ENCODE results near the gene CLTA.
"Not testable (repeated sequence)": the region's sequence is repeated elsewhere in the genome, so short reads cannot be mapped to it uniquely, and the experiment has no call there.

Gene CLTA

DNA sequence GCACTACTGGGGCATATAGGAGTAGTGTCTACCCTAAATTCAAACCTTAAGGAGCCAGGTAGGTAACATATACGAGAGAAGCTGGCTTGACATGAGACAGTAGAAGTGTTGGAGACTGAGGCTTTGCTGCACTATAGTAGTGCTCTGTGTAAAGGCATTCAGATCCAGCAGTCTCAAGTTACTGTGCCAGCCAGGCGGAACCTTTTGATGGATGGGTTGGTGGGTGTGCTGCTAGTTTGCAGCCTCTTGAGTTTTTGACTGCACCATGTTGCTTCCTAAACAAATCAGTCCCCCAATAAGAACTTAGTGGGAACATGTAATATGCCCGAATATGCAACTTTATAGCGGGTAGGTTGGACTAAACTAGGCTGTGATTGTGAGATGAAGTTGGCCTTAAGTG lies 1.5 kb downstream of the CLTA start:
- DNase-seq, result no peak

DNA sequence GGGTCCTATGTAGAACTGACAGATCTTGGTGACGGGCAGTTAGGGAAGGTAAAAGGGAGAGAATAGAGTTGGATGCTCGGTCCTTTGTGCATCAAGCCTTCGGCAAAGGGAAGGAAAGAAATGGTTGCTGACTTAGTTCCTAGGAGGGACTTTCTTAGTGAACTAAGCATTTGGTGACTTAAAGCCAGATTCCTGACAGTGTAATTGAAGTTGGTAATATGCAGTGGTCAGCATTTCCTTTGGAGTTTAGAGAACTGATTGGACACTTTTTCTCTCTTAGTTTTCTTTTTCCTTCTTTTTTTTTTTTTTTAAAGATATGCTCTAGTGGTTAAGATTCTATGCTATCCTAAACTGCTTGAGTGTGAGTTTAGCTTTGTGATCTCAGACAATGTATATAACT lies 2.3 kb downstream of the CLTA start:
- DNase-seq, result no peak

DNA sequence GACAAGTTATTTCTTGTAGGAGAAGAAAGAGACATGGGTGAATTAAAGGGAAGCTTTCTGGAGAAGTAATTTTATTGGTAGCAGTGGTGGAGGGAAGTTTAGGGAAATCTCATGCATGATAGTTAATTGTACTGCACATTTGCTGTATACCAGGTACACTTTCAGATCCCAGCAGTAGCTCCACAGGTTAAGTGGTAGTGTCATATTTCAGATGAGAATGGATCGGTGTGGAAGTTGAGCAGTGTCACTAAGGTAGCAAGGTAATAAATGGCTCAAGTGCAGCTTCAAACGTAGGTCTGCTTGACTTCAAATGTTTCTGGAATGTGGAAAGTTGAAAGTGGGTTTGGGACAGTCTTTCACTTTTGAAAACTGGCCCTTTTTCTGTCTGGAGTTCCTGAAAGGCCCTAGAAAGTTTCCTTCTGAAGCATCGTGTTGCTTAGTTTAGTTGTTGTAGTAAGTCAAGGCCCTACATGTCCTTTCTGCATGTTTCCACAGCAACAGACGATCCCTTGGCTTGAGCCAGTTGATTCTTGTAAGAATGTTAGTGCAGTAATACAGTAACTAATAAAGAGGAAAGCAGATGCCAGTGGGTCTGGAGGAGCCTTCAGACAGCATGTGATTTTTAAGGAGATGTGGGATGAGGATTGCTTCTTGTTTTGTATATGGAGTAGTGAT lies 3.7 kb downstream of the CLTA start:
- DNase-seq, result peak in 1 of 3 experiments; percentile 44

DNA sequence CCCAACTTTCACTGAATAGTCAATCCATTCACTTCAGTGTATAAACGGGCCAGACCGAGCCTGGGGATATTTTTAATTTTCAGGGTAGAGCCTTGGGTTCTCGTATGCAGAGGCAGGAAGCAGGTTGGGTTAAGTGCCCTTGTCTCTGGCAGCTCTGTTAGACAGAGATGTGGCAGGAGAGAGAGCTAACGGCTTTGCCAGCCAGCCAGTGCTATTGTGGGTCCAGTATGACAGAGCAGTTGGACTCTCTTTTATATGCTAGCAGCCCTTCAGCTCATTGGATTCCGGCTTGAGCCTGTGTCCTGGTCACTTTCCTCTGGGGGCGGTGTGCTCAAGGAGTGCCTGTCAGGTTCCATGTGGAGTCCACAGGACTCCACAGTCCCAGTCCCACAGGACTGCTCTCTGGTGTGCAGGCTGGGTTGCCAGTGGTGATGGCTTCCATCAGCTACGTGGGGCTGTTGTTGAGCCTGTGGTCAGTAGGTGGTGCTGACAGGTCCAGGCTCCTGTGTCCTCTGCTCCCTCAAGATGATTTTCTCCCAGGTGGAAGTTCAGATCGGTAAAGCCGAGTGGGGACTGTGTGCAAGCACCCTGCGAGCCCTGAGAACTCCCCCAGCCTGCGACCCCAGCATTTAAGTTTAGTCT lies 14.3 kb downstream of the CLTA start:
- DNase-seq, result no peak

DNA sequence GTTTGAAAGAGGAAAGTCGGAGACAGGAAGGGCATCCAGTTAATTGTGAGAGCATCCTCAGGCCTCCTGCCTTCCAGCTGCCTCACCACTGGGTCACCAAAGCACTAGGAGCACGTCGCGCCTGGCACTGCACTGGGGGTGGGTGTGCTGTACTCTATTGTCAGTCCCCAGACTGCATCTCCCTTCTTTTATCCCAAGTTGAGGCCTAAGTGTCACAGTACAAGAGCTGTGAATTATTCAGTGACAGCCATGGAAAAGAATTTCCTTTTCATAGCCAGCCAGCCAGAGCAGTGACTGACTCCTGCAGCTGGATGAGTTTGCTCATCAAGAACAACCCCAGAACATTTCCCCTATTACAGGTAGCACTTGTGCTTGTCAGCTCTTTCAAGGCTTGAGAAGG lies 16.3 kb downstream of the CLTA start:
- no peak for DNase-seq

DNA sequence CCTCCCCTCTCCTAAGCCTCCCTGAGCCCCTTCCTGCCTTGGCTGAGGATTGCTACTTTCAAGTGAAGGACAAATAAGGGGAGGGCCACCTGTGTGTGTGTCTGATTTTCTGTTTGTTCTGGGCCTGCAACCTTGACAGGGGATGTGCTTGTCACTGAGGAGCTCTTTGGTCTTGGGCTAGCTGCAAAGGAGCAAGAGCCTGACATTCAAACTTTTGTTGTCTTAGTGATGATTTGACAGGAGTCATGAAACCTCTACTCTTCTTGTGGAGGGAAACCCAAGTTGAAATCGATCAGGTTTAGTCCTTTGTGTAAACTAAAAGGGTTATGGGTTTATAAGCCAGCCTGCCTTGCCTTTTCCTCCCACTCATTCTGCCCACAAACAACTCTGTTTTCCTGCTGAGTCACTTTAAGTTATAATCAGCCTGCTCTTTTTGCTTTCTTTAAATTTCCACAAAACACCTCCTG lies 16.9 kb downstream of the CLTA start:
- DNase-seq, result no peak

DNA sequence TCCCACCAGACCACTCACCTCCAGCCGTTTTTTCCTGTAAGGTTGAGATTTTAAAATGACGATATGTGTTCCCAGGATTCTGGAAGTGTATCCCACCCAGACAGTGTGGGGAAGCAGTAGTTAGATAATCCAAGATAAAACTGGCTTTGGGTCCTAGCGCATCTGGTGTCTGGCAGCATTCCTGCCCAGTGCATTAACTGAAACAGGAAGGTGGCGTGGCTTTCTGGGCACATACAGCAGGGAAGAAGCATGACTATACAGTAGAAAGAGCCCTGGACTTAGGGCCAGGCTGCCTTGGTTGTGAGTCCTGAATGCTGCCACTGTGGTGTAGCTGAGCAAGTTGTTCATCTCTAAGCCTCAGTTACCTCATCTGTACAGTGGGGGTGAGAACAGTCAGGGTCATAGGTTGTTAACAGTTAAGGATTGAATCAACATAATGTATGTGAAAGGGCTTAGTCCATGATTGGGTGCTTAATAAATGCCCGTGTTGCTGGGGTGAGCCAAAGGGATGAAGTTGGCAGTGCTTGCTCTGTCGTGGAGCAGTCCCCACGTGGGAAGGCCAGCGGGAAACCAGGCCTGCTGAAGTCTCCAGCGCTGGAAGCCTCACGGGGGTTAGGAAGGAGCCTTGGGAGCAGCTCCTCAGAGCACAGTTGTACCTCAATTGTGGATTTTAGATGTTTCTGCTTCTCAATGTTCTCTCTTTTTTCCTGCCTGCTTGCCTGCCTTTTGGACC lies 18.0 kb downstream of the CLTA start:
- no peak for DNase-seq

DNA sequence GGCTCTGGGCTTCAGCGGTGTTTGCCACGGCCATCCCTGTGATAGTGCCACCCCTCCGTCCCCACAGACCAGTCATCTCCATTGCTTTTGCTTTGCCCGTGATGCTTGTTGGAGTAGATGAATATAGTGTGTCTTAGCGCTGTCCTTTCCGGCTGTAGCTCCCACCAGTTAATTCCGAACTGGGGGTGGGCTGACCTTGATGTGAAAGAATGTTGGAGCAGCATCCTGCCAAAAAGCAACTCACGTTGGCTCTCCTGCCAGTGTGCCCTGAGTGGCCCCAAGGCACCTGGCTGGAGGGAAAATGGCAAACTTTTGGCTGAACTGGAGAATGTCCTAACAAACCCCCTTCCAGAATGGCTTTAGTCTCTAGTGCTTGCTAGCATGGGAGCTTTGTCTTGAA lies 20.0 kb downstream of the CLTA start:
- no peak for DNase-seq

DNA sequence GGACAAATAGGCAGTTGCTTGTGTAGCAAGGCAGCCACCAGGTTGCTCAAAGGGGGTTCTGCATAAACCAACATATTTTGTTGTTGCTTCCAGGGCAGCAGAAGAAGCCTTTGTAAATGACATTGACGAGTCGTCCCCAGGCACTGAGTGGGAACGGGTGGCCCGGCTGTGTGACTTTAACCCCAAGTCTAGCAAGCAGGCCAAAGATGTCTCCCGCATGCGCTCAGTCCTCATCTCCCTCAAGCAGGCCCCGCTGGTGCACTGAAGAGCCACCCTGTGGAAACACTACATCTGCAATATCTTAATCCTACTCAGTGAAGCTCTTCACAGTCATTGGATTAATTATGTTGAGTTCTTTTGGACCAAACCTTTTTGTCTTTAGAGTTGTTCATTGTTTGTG lies 20.8 kb downstream of the CLTA start:
- no peak for DNase-seq

DNA sequence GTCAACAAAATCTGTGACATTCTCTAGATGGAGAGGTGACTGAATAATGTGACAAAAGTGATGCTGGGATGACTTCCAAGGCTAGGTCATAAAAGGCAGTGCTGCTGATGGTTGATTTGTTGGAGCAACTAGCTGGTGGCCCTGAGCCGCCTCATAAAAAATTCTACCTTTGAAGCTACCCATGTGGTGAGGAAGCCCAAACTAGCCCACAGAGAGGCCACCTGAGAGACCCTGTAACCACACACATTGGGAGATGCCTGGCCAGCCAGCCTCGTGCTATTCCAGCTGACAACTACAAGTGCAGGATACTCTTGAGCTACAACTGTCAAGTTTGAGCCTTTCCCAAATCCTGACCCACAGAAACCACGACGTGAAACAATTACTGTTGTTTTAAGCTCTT lies 22.7 kb downstream of the CLTA start:
- DNase-seq, result no peak

DNA sequence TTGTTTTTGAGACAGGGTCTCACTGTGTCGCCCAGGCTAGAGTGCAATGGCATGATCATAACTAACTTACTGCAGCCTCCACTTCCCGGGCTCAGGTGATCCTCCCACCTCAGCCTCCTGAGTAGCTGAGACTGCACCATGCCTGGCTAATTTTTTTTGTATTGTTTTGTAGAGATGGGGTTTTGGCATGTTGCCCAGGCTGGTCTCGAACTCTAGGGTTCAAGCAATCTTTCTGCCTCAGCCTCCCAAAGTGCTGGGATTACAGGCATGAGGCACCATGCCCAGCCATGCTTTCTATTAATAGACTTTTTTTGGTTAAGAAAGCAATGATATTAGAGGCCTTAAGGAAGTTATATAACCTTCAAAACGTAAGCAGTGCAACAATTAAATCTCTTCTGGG lies 23.3 kb downstream of the CLTA start:
- no peak for DNase-seq

DNA sequence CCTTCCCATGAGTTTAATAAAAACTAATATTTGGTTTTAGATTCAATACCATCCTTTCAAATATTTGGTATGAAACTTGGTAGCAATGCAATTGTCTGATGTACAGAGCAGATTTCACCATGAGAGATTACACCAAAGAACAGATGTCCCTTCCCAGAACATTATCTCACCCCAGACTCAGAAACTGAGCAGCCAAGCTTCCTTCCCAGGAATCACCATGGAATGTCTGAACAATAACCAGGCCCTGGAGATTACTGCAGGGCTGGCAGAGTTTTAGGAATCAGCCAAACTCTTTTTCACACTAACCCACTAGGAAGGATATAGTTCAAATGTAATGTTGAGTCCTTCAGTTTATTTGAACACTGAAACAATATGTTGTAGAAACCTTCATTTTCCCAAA lies 23.9 kb downstream of the CLTA start:
- DNase-seq, result no peak

DNA sequence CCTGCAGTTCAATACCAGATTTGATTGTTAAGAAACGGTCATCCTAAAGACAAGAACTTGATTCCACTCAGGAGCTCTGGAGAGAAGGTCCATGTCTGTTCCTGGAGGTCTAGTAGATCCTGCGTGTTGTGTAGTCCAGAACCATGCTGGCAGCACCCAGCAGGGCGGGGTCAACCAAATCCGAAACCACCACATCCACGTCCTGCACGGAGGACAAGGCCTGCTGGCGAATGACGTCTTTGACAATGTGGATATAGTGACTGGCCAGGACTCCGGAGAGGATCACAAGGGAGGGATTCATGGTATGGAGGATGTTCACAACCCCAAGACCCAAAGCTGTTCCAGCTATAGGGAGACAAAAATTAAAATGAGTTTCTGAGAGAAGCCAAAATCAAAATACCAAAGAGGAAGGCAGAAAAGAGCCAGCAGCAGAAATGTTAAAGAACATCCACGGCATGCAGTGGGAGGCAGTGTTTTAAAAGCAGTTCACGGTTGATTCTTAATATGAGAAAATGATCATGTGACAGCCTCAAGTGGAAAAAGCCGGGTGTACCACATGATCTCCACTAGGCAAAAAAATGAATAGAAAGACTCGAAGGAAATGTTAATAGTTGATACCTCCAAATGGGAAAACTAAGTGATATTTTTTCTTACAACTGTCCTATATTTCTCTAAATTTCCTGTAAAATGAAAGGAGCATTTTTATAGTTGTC lies 26.7 kb downstream of the CLTA start:
- DNase-seq, result peak in 1 of 3 experiments; percentile 23

DNA sequence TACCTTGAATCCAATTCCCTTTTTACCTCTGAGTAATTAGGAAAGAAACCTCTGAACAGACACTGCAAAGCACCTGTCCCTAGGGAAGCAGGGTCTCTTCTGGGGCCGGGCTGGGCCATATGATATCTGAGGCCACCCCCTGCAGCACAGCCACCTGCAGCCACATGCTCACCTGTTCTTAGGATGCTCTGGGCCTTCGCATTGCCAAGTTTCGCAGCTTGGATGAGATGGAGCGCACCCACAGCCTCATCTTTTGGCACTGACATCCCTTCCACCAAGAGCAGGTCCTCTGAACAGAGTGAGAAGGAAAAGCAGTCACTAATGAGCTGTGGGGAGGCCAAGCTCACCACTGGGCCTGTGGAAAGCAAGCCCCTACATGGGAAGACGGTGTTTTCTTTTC lies 27.3 kb downstream of the CLTA start:
- DNase-seq, result peak in 1 of 3 experiments; percentile 10

DNA sequence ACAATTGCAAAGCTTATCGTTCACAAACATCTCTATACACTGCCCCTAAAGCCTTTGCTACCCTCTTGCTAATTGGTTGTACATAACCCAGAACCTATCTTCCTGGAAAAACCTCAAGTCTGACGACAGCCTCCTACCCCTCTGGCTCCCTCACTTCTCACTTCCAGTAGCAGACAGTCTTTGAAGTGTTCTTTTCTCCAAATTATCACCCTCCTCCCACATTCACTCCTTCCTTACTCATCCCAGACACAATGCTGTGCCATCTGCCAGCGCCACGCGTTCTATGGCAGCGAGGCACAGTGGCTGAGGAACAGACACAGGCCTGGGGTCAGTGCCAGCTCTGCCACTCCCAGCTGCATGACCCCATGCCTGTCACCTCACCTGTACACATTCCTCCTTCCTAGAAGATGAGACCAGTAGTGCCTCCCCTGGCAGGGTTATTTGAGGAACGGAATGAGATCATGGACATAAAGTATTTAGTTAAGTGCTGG lies 27.7 kb downstream of the CLTA start:
- no peak for DNase-seq

DNA sequence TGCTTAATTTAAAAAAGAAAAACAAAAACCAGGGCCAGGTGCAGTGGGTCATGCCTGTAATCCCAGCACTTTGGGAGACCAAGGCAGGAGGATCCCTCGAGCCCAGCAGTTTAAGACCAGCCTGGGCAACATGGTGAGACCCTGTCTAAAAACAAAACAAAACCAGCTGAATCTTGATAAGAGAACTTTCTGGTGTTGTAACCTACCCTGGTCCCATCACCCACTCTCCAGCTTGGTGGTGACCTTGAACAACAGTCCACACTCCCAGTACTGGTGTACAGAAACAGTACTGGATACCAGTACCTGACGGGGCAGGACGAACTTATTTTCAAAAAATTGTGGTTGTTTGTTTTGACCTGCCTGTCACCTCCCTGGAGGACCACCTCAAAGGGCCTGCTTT lies 30.9 kb downstream of the CLTA start:
- no peak for DNase-seq

DNA sequence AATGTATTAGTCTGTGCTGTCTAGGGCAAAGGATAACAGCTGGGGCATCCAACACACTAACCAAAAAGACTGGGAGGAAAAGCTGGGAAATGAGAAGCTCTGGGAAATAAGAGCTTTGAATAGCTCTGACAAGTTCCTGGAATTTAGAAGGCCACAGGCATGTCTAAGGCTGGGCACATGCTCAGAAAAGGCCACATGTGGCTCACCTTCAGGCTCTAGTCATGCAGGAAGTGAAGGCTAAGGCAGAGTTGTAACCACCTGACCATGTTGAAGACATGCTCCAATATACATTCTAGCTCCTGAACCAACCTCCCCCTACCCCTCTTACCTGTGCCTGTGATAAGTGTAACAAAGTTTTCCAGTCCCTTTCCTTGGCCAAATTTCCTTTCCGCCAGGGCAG lies 31.7 kb downstream of the CLTA start:
- no peak for DNase-seq

DNA sequence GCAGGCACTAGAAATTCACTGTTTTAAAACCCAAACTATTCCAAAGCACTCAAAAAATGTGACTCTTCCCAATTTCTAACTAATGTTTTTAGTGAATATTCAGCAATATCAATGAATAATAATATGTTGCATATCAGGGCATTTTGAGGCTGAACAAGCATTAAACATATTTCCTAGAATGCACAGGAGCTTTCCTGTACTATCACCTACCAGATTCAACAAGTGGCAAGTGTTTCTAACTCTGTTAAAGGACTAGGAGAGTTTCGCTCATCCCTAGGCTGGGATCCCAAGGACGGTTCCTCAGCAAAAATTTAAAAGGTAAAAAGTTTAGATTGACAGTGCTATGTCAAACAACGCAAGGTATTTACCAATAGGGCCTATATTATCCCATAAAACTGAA lies 46.5 kb downstream of the CLTA start:
- DNase-seq, result no peak

DNA sequence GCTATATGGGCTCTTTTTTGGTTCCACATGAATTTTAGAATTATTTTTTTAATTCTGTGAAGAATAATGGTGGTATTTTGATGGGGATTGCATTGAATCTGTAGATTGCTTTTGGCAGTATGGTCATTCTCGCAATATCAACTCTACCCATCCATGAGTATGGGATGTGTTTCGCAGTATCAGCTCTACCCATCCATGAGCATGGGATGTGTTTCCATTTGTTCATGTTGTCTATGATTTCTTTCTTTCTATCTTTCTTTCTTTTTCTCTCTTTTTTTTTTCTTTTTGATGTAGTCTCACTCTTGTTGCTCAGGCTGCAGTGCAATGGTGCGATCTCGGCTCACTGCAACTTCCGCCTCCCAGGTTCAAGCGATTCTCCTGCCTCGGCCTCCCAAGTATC lies 48.5 kb downstream of the CLTA start:
- DNase-seq, result not testable (repeated sequence)

DNA sequence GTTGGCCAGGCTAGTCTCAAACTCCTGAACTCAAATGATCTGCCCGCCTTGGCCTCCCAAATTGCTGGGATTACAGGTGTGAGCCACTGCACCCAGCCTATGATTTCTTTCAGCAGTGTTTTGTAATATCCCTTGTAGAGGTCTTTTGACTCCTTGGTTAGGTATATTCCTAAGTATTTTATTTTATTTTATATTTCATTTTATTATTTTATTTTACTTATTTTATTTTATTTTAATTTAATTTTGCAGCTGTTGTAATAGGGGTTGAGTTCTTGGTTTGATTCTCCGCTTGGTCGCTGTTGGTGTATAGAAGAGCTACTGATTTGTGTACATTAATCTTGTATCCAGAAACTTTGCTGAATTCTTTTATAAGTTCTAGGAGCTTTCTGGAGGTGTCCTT lies 49.0 kb downstream of the CLTA start:
- not testable (repeated sequence) for DNase-seq

DNA sequence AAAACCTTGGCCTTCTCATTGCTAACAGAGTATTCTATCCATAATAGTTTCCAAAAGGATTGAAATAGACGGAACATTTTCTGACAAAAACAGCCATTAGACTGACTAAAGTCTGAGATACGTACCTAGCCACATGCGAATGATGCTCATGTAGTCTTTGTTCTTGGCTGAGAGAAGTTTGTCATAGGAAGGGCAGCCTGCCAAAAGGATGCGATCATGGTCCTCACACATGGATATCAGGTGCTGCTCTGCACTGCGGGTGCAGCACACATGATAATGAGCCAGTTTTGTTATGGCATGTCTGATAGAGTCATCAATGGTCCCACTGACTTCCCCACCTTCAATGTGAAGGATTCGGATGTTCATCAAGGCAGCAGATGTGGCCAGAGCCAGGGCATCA lies 55.2 kb downstream of the CLTA start:
- peak in 1 of 3 experiments; percentile 1 for DNase-seq

DNA sequence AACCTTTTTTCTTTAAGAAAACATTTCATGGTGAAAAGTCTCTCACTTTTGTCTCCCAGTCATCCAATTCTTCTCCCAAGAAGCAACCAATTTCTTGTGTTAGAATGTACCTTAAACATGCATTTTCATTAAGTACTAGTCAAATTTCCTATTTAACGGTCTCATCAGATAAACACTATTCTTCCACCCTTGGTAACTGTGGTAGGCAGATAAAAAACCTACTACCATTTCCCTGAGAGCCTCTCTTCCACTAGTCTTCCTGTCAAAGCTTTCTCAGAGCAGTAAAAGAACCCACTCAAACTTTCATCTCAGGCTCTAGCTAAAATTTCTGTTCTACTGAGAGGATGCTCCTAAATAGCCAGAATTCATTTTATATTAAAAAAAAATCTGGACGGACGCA lies 56.6 kb downstream of the CLTA start:
- no peak for DNase-seq

DNA sequence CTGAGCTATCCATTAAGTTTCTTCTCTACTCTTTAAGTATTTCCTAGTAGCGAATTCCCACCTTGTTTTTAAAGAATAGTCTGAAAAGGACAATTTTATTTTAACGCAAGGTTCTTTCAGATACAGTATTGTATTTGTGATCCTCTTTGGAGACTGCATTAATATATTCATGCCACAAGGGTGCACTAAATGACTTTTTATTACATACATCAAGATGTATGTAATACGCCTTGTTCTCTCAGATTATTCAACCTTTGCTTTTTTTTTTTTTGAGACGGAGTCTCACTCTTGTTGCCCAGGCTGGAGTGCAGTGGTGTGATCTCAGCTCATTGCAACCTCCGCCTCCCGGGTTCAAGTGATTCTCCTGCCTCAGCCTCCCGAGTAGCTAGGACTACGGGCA lies 57.3 kb downstream of the CLTA start:
- DNase-seq, result peak in 1 of 3 experiments; percentile 41
